Frontal cortex (tissue), 4 donors: ENCODE results near the gene PTPRN2. TPM values are rescaled to one million over a fixed set of nuclear protein-coding genes. Genes with fewer than 3 reads are reported as not detected.
"Not testable (repeated sequence)": the region's sequence is repeated elsewhere in the genome, so short reads cannot be mapped to it uniquely, and the experiment has no call there.

Source experiments
- DNase-seq, 2 donors: peaks; one replicate each; pipeline ENCODE4 v3.0.0; 2012; ENCODE audit warnings: low spot score in 2 of 2
- FAIRE-seq: peaks from 2 replicates; lab custom pipeline; 2012; peaks lifted over from hg19 to GRCh38; lab: Jason Lieb, UNC
- total RNA-seq: library from RNA; depleted of rRNA; stranded (reverse); fragments of >200 nt; gene quantifications from one replicate; pipeline ENCODE4 v1.2.3, GENCODE V29; 2014
- donor health status: control.
- donor health status: control.
- donor health status: control.

Gene PTPRN2
- total RNA-seq, 1 donor from 2014 or later = 52.2 TPM

DNA sequence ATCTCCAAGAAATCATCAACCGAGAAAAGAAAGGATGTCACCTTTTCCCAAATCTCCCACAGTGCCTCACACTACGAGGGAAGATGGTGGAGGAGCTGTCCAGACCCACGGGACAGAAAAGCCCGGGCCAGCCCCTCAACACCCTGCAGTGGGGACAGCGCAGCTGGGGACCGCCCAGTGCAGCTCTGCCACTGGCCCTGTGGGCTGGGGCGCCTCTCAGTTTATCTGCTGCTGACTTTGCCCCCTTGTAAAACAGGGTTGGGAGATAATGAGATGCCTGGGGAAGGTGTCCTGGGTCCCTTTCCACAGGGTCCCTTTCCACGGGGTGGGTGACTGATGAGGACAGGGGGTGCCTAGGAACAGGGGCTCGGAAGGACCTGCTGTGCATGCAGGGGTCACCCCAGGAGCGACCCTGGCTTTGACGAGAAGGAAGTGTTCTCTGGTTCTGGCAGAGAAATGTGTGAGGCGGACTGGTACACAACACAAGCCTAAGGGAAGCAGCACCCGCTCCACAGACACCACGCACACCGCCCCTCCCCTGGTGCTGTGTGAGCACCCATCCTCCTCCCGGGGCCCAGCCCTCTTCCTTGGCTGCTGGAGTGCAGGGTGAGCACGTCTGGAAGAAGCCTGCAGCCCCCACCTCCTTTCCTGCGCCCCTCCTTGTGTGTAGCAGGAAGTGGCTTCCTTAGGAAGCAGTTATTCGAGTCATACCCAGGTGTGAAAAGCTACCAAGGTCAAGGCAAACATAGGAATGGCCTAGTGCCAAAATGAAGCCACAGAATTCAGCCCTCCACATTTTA lies 911.0 kb downstream of the PTPRN2 start:
- no peak for DNase-seq
- no peak for FAIRE-seq

DNA sequence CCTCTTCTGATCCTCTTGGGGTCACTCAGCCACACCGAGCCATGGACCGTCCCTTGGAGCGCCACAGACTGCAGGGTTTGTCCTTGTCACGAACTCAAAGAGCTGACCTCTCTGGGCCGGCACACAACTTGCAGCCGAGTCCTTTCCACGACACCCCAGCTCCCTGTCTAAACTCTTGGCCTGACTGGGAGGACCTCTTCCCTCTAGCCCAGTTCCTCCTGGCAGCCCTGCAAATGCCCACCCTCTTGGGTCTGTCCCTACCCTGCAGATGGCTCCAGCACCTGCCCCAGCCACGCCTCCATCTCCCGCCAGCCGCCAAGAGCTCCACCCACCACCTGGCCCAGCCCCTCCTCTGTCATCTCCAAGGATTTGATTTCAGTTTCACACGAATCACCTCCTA lies 911.6 kb downstream of the PTPRN2 start:
- FAIRE-seq (no peak), DNase-seq (no peak)

DNA sequence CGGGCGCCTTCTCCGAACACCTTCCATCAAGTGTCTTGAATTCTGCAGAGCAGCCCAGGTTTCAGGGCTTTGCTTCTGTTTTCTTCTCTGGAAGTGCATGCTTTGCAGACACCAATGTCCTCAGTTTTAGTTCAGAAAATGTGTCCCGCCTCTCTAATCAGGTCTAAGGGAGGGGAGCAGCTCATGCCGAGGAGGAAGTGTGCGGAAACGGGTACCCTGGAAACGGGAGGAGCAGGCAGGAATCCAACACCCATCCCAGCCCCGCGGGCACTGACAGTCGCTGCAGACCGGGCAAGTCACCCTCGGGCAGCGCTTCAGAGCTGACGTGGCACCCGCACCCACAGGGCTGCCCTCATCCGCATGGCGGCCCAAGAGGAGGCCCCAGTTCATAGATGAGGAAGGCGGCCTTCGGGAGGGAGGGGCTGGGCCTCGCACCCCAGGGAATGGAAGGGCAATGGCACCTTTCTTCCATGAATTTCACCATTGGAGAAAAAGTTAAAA lies 912.1 kb downstream of the PTPRN2 start:
- DNase-seq (no peak), FAIRE-seq (no peak)

DNA sequence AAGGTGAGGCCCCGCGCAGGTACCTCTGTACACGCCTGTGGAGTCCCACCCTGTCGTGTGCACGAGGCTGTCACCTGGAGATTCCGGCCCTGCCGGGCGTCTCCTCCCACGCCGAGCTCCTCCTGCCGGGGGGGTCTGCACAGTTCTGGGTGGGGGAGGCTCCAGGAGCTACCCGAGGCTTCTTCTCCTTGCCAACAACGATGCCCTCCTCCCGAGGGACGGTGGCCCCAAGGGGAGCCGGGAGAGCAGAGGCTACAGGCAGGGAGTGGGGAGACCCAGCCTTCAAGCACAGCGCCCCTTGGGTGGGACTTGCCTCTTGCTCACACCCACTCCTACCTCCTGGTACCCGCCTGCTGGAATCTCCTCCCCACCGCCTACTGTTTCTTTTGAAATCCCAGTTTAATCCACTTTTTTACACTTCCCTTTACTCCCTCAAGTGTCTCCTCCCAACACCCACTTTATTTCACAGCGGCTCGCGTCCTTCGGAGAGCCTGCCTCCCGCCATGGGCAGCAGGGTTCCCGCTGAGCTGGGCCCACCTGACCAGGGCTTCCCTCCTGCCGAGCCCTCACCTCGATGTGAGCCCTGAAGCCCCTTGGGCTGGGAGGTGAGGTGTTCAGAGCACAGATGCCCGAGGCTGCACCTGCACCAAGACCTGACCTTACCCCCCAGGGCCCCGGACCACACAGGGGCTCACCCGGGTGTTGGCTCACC lies 912.8 kb downstream of the PTPRN2 start:
- DNase-seq = no peak
- FAIRE-seq = no peak

DNA sequence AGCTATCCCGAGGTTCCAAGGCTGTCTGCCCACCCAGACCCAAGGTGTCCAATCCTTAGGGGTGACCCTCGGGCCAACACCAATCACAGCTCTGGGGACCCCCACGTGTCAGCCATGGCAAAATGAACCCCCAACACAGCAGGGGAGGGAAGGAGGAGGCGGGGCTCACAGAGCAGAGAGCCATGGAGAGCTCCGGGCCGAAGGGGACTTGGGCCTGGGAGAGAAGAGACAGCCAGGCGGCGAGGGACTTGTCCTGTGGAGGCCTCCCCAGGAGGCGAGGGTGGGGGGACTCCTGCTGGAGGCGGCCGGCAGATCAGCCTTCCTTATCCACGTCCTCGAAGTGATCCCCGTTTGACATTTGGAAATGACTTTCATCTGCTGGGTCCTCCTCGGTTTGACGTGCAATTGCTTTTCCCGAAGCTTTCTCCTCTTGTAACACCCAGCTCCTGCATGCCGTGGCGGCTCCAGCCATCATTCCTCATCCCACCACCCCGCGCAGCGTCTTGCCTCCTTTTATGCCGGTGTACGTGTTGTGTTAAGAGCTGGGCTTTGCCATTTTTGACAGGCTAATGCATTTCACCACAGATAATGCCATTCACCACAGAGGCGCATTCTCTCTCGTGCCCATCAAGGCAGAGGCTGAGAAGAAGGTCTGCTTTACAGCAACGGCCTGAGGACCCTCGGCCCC lies 913.5 kb downstream of the PTPRN2 start:
- FAIRE-seq (no peak), DNase-seq (no peak)

DNA sequence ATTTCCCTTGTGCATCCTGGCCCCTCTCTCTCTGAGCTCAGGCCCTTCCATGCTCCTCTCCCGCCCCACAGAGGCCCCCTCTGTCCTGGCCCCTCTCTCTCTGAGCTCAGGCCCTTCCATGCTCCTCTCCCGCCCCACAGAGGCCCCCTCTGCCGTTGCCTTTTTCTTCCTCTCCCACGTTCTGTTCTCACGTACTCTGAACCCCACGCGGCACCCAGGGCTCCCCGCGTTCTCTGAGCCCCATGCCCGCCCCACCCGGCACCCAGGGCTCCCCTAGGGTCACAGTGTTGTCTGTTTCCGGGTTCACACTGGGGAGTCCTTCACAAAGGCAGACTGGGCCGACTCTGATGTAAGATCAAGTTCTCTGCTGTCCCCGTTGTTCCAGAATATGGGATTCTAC lies 914.0 kb downstream of the PTPRN2 start:
- FAIRE-seq (no peak), DNase-seq (no peak)

DNA sequence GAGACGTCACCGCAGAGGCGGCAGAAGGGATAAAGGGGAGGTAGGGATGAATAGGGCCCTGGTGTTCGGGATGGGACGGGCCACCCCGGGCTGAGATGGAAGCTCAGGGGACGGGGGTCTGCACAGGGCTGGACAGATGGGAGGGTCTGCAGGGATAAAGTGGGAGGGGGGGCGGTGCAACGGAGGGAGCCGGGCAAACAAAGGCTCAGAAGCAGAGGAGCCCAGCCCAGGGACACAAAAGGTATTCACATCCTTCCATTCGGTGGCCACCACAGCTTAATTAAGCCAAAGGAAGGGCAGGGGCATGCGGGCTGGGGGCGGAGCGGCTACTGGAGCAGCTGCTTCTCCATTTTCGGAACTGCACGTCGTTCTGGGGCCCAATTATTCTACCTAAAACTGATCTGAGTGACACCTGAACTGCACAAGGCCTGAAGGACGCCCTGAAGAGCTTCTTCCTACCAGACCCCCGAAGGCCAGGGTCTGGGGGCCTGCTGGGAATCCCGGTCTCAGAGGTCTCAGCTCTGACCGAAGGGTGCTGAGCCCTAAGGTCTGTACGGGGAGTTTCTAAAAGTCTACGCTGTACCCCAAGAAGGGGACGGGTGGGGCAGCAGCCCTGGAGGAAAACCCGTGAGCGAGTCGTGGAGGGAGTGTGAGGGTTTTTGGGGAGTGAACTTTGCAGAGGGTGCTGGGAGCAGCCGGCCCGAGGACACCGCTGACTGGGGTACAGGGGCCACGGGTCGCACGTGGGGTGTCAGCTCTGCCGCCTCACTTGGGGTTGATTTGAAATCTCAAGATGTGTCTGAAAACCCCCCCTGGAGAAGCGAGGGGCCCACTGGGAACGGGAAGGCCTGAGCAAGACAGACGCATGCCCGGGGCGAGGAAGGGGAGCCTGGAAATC lies 916.0 kb downstream of the PTPRN2 start:
- no peak for DNase-seq
- no peak for FAIRE-seq

DNA sequence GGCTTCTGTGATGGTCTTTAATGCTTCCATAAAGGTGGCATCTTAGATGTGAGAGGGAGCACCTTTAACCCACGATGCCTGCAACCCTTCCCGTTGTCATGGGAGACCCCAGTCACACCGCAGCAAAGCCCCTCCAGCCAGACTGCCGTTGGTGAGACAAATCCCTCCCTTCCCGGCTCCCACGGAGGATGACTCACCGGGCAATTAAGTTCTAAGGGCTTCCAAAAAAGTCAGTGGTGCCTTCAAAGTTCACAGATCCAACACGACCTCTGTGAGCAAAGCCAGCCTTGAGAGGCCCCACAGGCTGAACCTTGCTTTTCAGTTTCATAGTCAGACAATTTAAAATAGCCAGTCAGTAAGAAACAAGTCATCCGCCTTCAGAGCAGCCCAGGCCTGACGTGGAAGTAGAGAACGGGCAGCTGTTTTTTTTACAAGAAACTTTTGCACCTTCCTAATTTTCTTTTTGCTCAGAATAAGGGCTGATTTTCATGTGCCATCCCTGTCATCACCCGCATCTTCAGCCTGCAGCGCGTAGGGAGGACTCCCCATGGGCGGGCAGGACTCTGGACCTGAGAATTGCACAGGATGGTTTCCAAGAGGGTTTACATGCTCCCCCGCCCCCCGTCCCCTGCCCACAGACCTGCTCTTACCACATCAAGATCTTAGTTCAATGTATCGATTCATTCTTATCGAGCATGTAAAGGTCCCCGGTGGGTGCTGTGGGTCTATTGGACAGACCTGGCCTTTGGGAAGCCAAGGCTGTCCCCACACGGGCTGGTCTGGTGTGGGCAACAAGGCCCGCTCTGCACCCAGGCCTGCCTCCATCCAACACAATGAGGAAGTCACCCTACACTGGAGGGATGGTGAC lies 916.9 kb downstream of the PTPRN2 start:
- DNase-seq (no peak), FAIRE-seq (no peak)

DNA sequence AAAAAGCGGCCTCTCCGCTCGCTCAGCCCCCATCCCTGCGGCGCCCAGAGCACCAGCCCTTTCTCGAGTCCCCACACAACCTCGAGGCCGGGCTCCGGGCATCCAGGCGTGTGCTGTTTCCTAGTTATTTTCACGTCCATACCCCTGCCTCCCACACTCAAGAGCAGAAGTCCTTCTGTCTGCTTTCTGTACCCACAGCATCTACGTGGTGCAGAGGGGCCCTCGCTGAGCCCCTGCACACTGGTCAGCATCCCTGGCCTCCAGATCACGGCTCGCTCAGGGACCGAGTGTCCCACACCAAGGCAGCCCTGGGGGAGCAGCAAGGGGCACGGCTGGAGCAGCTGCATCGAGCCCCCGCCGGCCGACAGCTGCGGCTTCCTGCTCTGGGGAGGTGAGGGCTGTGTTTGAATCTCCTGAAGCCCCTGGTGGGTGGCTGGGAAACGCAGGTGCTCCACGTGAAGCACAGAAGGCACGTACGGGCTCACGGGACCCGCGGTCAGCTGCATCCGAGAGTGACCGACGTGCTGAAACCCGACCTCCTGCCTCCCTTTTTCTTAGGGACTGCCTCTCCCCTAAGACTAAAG lies 917.8 kb downstream of the PTPRN2 start:
- DNase-seq (no peak), FAIRE-seq (no peak)

DNA sequence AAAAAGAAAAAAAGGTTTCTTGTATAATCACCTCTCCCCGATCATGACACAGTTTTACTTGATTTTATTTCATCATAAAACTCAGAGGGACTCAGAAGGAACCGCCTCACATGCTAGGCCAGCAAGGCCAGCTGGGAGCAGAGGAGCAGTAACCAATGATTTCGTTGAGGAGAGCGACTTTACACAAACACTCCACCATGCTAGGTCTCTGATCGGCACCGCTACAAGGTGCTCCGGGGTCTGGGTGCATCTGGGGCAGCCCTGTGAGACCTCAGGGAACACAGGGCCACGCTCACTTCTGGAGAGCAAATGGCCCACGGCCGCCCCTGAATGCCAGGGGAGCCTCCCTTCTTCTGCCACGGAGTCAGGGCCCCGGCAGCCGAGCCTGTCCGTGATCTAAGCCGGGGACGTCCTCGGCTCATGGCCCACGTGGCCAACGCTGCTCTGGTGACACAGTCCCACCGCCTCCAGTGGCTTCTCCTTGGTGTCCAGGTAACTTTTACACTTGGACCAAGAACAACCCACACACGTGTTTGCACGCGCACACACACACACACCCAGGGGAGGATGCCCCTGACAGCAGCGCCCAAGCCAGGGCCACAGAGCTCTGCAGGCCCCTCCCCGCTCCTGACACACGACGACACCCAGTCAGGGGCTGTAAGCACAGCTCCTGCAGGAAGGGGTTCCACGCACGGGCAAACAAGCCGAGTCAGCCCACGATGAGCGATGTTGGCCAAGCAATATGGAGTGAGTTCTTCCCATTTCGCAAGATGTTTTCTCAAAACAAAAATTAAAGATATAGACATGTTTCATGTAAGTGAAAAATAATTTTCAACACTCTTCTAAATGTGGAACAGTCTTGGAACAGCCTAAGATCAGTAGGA lies 918.5 kb downstream of the PTPRN2 start:
- FAIRE-seq (no peak), DNase-seq (no peak)

DNA sequence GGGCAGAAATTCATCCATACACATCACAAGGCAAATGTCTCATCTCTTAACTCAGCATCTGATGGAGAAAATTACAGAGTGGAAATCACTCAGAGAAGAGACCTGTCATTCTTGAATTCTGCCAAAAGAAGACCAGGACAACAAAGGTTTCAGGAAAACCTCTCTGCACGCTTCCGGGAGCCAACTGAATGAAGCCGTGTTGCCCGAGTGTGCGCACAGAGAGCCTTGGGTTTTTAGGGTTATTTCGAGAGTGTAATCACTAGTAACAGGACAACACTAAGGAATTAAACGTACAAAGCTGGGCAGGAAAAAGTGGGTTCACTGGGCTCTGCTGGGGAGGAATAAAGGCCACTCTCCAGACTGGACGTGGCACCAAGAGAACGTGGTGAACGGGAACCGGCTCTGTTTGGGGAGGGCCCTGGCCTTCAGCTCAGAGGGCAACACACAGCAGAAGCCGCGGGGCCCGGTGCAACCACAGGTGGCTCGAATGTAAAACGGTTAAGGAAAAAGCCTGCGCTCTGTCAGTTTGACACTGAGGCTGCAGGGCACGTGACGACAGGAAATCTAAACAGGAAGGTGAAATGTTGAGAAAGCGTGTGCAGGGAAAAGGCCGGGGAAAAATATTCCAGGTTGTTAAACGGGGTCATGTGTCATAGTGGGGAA lies 919.3 kb downstream of the PTPRN2 start:
- no peak for DNase-seq
- no peak for FAIRE-seq

DNA sequence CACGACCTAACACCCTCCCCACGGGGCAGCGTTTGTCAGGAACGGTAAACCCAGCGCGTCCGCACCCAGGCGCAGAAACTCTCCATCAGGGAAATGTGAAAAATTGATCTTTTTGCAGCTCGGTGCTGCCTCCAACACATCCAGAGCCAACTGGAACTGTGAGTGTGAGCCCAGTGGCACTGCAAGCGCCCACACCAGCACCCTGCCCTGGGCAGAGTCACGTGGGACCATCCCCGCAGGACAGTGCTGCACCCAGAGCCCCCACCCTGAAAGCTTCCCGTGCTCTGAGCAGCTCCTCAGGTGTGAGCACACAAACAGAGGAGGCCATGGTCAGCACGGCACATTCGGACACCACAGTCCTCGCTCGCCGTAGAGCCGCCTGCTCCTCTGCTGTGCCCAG lies 919.9 kb downstream of the PTPRN2 start:
- DNase-seq (no peak), FAIRE-seq (no peak)

DNA sequence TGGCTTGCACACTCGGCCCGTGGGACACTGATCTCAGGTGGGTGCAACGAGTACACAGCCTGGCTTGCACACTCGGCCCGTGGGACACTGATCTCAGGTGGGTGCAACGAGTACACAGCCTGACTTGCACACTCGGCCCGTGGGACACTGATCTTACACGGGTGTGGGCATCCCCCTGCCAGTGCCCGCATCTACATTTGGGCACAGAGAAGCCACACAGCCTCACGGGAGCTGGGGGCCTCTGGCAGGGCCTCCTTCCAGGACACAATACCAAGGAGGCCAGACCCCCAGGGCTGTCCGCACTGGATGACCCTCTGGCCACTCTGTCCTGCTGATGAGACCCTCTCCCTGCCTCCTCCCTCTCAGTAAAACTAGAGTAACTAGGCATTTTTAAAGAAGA lies 920.4 kb downstream of the PTPRN2 start:
- no peak for DNase-seq

DNA sequence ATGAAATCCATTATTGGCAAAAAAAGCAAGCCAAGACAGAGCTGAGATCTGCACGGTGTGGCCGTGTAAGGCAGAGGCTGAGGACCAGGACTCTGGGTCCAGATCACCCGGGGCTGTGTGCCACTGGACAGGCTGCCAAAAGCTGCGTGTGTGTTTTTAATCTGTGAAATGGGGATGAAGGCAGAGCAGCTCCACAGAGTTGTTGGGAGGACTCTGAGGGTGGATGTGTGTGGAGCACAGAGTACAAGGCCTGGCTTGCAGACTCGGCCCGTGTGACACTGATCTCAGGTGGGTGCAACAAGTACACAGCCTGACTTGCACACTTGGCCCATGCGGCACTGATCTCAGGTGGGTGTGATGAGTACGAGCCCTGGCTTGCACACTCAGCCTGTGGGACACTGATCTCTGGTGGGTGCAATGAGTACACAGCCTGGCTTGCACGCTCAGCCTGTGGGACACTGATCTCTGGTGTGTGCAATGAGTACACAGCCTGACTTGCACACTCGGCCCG lies 921.0 kb downstream of the PTPRN2 start:
- DNase-seq (no peak), FAIRE-seq (no peak)

More for the DNA sequence above, 920.4 kb downstream of the PTPRN2 start:
- FAIRE-seq = no peak

DNA sequence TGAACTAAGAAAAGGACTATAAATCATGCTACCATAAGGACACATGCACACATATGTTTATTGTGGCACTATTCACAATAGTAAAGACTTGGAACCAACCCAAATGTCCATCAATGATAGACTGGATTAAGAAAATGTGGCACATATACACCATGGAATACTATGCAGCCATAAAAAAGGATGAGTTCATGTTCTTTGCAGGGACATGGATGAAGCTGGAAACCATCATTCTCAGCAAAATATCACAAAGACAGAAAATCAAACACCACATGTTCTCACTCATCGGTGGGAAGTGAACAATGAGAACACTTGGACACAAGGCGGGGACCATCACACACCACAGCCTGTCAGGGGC lies 922.0 kb downstream of the PTPRN2 start:
- FAIRE-seq, DNase-seq: not testable (repeated sequence)

DNA sequence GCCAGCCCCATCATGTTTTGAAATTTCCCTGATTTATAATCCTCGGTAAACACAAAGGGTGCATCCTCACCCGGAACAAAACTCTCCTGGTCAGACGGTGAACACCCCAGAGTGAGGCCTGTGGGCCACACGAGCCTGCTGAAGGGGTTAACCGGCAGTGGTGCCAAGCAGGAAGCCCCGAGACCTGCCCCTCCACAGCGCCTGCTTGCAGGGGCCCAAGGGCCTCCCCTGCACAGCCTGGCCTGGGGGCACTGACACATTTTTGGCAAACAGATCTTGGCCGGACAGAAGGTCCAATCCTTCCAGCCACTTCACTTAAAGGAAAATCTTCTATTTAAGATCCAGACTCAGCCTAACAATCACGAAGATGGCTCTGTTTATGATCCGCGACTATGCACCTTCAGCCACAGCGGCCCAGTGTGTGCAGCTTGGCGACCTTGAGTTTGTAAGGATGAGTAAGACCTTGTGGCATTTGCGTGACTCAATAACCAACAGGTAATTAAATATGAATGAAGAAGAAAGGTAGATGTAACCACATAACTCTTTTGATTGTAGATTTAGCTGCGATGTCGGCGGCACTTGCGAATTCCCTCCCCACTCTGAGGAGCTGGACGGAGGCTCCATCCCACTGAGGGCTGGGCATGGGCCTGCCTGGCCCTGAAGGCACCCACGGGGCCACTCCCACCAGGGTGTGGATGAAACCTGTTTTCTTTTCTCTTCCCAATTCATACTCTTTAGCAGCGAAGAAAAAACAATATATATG lies 922.6 kb downstream of the PTPRN2 start:
- DNase-seq (no peak), FAIRE-seq (no peak)
